ENCODE data around the gene CTCFL.

- TF ChIP-seq CTCF (IDR thresholded peaks at IDR 0.05) (no peak), POLR2A (IDR thresholded peaks at IDR 0.05) (no peak)
Measured at GRCh38 chr20:57566803-57567459, 42.0 kb upstream of the CTCFL start.
